Measurements from ENCODE around the gene SIRT5. TPM values are rescaled to one million over a fixed set of nuclear protein-coding genes. Genes with fewer than 3 reads are reported as not detected.

SIRT5 gene
- total RNA-seq, 1 experiment from 2014 or later, result 14.3 TPM

DNA sequence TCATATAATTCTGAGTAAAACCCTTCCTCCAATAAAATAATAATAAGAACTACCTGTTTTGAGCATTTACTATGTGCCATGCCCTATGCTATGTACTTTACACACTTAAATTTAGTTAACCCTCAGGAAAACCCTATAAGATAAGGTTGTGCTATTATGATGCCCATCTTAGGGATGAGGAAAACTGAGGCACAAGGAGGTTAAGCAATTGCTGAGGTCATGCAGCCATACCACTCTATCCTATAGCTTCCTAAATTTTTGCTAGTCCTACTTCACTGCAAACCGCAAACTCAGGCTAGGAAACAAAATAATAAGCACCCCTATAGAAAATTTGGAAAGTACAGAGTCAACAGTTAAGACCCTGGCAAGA lies 48.1 kb upstream of the SIRT5 start:
- no peaks in the 10 kb centered on the region for H3K9me3 ChIP-seq (ENCODE audit: control insufficient read depth, low read depth, low read length)
- no peak overlapping the region for H3K27ac Mint-ChIP-seq
- H3K4me1 Mint-ChIP-seq, result peaks cover 27 to 29% of the 10 kb centered on the region in 2 experiments
- no peak overlapping the region for H3K4me2 ChIP-seq (ENCODE audit: insufficient read depth, insufficient read length, low read length)
- no peaks in the 10 kb centered on the region for H3K9me3 Mint-ChIP-seq
- H3K79me1 ChIP-seq (ENCODE audit: insufficient read depth, low read depth, low read length, poor library complexity, severe bottlenecking), result no peaks in the 10 kb centered on the region
- DNase-seq, result no peak
- WGBS (ENCODE audit: extremely low coverage, insufficient read length, low lambda C conversion rate), result no CpG with 5 or more reads among the region's 1 CpG
- no peak overlapping the region for H3T11ph ChIP-seq (ENCODE audit: low read length)
- no peaks in the 10 kb centered on the region for H3K79me2 ChIP-seq (ENCODE audit: insufficient read depth, low read length)
- no peaks in the 10 kb centered on the region for H4K20me1 ChIP-seq (ENCODE audit: control insufficient read depth, insufficient read depth, insufficient read length)
- no peak overlapping the region for H2BK12ac ChIP-seq (ENCODE audit: insufficient read length, low read depth, low read length)
- no peak overlapping the region for H2BK20ac ChIP-seq (ENCODE audit: low read depth, low read length, poor library complexity, severe bottlenecking)
- no peaks in the 10 kb centered on the region for H3K27me3 ChIP-seq (ENCODE audit: insufficient read depth, low read length)
- TF ChIP-seq, protein P1, sequence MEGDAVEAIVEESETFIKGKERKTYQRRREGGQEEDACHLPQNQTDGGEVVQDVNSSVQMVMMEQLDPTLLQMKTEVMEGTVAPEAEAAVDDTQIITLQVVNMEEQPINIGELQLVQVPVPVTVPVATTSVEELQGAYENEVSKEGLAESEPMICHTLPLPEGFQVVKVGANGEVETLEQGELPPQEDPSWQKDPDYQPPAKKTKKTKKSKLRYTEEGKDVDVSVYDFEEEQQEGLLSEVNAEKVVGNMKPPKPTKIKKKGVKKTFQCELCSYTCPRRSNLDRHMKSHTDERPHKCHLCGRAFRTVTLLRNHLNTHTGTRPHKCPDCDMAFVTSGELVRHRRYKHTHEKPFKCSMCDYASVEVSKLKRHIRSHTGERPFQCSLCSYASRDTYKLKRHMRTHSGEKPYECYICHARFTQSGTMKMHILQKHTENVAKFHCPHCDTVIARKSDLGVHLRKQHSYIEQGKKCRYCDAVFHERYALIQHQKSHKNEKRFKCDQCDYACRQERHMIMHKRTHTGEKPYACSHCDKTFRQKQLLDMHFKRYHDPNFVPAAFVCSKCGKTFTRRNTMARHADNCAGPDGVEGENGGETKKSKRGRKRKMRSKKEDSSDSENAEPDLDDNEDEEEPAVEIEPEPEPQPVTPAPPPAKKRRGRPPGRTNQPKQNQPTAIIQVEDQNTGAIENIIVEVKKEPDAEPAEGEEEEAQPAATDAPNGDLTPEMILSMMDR (conservative IDR thresholded peaks at IDR 0.05), result no peak
- no peak overlapping the region for H3K14ac ChIP-seq (ENCODE audit: insufficient read depth, low read length)
- no peak overlapping the region for H3K27ac ChIP-seq (ENCODE audit: insufficient read length, low read depth, low read length)
- H3K4ac ChIP-seq (ENCODE audit: low read depth, low read length), result no peak overlapping the region
- no peak overlapping the region for H2AFZ ChIP-seq (ENCODE audit: low read length)
- no peak overlapping the region for H4K8ac ChIP-seq (replicated peaks; ENCODE audit: insufficient read length, low read depth, low read length)
- no peak overlapping the region for H3K4me3 Mint-ChIP-seq
- H3K4me1 ChIP-seq (ENCODE audit: insufficient read depth, low read length), result no peaks in the 10 kb centered on the region; the same call in 1 of the 2 replicates
- no peak overlapping the region for H4K5ac ChIP-seq (ENCODE audit: insufficient read length, low read depth, low read length)
- no peak overlapping the region for H2BK120ac ChIP-seq (ENCODE audit: low read depth, low read length, poor library complexity, severe bottlenecking)
- H2BK15ac ChIP-seq (ENCODE audit: low read depth, low read length), result no peak overlapping the region
- no peak overlapping the region for H2BK5ac ChIP-seq (ENCODE audit: insufficient read length, low read length)
- H3K36me3 Mint-ChIP-seq (ENCODE audit: insufficient read depth in 1 of 3, low read depth in 3 of 3), result no peaks in the 10 kb centered on the region
- no peak overlapping the region for H3K23ac ChIP-seq (ENCODE audit: insufficient read length, low read depth, low read length)
- no peaks in the 10 kb centered on the region for H3K23me2 ChIP-seq (ENCODE audit: insufficient read length, low read depth, low read length, poor library complexity, severe bottlenecking)
- H3K18ac ChIP-seq (ENCODE audit: insufficient read length, low read depth, low read length), result no peak overlapping the region
- H3K9ac ChIP-seq (ENCODE audit: extremely low read depth, insufficient read length, low read length), result no peak overlapping the region
- no peaks in the 10 kb centered on the region; the same call in 1 of the 2 replicates for H3K27me3 Mint-ChIP-seq (ENCODE audit: low read depth)
- no peak overlapping the region for H4K91ac ChIP-seq (ENCODE audit: insufficient read length, low read depth, low read length)
- H2AK5ac ChIP-seq (ENCODE audit: insufficient read length, low read length), result no peak overlapping the region
- no peak overlapping the region for H3K56ac ChIP-seq (ENCODE audit: insufficient read length, low read depth, low read length)
